Skin of body (tissue), 2 donors: Measurements from ENCODE around the gene STARD13. TPM values are rescaled to one million over a fixed set of nuclear protein-coding genes. Genes with fewer than 3 reads are reported as not detected.

Experiments used
- DNase-seq: peaks from one replicate; lab custom pipeline; 2025; lab: John Stamatoyannopoulos, UW
- total RNA-seq: library from RNA; depleted of rRNA; stranded (reverse); fragments of >200 nt; gene quantifications from one replicate; pipeline ENCODE4 v1.2.3, GENCODE V29; 2014

Gene STARD13
- total RNA-seq, 1 donor from 2014 or later, result 38.7 TPM

DNA sequence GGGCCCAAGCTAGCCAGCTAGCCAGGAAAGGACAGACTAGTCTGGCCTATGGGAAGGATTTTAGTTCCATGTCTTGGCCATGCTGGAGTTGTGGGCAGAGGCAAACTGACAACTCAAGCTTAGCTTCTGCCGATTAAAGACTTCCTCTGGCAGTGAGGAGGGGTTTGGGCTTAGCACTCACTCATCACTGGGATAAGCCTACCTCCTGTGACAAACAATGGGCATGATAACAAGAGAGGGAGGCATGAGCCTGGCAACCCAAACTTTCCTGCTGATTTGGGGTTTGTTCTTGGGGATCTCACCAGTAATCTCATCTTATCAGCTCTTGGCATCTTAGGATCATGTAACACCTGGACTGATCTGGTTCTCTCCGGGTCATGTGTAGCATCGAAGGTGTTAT is 185.7 kb downstream of the STARD13 start:
- no peak for DNase-seq

DNA sequence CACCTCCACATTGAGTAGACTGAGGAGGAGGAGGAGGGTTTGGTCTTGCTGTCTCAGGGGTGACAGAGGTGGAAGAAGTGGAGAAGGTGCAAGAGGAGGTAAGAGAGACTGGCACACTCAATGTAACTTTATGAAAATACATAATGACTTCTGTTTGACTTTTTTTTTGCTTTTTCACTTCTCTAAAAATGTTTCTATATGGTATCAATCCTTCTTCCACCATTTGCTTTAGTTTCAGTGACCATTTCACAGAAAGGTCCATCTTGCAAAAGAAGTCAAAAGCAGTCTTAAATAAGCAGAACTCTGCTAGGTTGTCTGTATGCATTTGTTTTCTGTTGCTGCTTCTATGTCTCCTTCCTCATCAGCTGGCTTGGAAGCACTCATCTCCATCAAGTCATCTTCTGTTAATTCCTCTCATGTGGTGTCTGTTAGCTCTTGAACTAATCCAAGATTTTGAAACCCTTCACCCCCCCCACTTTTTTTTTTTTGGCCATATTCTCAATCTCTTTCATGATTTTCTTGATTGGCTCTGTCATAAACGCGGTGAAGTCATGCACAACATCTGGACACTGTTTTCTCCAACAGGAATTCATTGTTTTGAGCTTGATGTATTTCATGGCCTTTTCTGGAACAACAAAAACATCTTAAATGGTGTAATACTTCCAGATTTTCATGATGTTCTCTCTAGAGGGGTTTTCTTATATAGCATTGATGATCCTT is 188.5 kb downstream of the STARD13 start:
- peak; percentile 84 for DNase-seq

DNA sequence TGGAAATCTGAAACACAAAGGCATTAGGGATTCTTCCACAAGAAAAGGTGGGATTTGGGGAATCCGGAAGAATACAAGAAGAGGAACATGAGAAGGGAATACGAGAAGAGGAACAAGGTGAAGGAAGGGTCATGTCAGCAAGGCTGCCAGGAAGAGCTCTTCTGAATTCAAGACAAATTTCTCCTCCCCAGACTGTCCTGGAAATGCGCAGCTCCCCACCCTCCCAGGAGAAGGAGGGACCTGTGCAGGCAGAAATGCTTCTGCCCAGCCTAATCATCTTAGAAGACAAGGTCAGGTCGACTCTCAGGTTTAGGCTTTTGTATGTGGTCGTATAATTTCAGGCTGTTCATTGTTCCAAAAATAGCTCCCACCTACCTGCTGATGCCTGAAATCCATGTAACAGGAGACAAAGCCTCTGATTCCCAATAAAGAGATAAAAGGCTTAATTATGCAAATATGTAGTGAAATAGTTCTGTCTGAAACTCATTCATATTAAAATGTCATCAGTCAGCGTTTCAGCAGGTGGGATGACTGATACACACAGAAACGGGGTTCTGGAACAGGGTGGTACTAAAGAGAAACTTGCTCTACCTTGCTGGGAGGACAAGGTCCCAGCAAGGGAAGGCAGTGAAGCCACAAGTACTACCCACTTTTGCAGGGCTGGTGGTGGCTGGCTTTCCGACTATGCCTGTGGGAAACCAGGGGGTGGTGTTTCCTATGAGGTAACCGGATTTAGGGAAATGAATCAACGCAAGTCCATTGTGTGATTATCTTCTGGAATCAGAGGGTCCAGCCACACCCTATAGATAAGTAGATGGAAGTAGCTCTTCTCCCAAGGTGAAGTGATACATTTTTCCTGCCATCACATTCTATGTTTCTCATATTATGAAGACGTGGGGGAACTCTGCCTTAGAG is 193.2 kb downstream of the STARD13 start:
- no peak for DNase-seq

DNA sequence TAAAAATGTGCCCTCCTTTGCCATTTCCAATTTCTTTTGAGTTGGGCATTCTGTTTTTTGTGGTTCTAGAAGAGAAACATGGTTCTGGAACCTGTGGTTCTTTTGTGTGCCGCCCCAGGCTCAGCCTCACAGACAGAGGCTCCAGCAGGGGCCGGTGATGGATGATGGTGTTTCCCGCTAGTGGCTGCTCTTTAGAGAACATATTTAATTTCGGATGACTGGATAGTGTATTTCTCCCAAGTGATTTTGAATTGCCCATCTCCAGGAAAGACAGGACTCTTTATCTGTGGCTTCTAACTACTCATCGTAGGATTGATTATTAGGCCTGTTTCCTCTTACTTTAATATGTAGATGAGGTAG is 194.2 kb downstream of the STARD13 start:
- no peak for DNase-seq

DNA sequence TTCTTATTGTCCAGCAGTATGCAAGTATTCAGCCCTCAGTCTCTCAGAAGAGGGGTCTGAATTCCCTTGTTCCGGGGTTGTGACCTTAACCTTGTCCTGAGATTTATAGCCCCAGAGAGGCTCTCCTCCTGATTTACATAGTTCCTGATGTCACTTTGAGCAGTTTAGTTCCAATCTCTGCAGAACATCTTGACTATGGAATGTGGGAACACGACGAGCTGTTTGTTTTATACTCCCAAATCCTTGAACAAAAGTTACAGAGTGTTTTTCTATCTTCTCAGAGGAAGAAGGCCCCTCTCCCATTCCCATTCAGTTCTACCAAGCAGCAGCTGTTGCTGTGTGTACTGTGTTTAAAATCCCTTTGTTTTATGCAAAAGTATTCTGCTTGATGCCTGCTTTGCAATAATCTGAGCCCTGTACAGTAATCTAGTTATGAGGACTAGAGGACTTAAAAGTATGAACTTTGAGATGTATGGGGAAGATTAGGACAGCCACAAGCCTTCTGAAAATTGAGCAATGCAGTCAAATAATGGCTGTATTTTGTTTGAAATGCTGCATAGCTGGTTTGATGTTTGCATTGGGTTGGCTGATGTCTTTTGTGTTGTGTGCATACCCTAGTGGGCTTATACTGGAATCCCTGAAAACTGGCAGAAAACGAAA is 194.7 kb downstream of the STARD13 start:
- peak; percentile 53 for DNase-seq

DNA sequence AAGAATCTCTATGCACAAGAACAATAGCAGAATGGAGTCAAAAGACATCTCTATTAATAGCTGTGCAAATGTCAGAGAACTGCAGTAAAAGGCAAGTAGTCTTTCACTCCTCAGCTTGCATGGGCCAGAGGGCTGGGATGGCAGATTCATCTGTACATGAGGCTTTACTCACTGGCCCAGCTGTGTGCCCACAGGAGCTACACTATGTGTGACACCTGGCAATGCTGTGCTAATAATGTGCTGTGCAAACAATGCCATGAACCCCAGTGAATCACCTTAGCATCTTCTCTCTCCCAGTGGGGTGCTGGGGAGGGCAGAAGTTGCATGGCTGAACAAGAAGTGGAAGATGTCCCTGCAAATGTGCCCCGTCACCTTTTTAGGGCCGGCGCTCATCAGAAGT is 196.2 kb downstream of the STARD13 start:
- DNase-seq, result no peak

DNA sequence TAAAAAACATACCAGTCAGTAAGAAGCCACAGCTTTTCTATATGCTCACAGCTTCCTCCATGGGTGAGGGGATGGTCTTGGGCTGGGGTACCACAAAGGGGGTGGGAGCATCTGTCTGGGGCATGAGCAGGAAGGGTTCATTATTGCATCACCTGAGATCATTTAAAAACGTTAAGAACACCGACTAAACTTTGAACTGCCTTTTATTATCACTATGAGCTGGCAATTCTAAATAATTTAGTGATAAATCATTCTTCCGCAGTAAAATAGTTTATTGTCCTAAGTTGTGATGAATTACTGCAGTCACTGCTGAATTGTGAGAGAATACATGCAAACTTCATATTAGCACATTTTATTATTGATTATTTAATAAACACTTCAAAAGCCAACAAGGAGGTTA is 197.8 kb downstream of the STARD13 start:
- DNase-seq, result no peak

DNA sequence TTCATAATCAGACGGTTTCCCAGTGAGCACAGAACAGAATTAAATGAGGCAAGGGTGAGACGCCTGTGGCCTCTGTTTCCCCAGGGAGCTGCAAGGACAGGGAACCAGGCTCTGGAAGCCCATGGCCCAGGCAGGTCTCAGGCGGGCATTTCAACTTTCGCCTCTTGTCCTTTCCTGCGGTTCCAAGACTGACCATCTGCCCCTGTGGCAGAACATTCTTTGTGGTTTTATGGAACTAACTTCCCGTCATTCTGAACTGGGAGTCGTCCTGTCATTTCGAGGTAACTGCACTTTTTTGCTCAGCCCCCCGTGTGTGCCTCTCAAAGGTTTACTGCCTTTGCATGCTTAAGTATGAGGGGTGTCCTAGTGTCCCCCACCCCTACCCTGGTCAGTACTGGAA is 198.5 kb downstream of the STARD13 start:
- no peak for DNase-seq

DNA sequence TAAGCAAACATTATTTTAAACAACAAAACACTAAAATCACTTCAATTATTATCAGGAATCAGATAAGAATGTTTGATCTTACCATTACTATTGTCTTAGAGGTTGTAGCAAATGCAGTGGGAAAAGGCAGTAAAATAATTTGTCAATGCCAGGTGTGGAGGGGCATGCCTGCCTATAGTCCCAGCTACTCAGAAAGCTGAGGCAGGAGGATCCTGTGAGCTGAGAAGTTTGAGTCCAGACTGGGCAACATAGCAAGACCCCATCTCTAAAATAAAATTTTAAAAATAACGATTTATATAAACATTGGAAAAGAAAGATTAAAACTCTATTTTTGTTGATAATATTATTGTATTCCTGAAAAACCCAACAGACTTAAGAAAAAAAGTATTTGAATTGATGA is 202.5 kb downstream of the STARD13 start:
- no peak for DNase-seq

DNA sequence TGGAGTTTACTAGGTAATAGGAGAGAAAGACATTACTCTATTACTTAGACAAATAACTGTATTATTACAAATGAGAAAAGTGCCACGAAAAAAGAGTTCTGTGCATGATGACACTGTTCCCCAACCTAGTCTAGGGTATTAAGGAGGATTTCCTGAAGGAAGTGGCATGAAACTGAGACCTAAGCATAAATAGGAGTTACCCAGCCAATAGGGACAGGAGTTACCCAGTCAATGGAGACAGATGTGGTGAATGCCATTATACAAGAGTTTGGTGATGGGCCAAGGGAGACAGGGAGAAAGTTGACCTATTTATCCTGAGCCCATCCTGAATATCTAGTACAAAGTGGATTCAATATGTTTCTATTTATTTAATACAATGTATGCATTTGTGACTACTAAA is 203.9 kb downstream of the STARD13 start:
- no peak for DNase-seq

DNA sequence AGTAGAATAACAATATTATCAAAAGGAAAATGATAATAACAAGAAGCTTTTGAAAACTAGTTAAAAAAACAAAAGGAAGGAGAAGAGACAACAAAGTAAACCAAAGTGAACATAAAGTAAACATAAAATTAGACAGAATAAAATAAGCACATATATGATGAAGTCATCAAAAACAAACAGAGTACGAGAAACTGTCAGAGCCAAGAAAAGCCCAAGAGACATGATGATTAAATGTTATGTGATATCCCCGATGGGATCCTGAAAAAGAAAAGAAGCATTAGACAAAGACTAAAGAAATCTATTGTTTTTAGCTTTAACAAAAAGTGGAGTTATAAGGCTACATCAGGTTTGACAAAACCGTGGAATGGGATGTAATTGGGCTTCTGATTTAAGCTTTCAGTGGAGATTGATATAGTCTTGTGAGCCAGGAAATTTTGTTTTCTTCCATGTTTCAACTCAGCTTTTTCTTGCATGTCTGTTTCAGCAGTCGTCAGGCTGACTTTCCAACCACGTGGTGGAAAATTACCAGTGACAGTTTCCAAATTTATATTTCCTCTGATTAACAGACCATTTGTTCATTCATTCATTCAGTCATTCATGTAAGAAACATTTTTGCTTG is 204.5 kb downstream of the STARD13 start:
- peak; percentile 65 for DNase-seq

DNA sequence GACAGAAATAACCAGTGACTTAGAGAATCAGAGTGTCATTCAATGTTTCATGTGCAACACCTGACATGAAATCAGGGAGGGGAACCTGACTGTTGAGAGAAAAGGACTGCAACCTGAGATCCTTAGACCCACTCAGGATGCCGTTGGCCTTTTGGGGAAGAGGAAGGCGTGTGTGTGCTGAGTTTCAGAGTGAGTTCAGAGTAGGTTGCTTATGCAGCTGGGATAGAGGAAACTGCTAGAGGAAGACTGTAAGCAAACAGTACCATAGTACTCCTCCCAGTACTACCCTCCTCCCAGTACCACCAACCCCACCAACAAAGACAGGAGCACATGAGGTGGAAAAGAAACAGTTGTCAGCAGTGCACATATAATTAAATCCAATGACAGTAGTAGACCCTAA is 205.6 kb downstream of the STARD13 start:
- DNase-seq, result no peak

DNA sequence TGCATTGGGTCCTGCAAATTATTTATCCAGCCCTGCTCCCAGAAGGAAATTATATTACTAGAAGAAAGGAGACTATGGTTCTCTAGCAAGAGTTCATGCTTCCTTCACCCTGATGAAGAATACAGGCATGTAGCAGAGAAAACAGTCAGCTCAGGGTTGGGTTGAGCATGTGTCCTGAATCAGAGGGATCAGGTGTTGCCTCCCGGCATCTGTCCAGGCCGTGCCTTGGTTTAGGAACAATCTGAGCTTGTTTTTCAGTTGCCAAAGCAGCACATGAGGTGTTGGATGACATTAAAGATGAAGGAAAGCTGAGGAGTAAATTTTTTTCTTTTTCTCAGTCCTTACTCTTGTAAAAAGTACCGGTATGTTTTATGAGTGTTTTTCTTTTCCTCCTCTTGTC is 207.3 kb downstream of the STARD13 start:
- DNase-seq, result no peak

DNA sequence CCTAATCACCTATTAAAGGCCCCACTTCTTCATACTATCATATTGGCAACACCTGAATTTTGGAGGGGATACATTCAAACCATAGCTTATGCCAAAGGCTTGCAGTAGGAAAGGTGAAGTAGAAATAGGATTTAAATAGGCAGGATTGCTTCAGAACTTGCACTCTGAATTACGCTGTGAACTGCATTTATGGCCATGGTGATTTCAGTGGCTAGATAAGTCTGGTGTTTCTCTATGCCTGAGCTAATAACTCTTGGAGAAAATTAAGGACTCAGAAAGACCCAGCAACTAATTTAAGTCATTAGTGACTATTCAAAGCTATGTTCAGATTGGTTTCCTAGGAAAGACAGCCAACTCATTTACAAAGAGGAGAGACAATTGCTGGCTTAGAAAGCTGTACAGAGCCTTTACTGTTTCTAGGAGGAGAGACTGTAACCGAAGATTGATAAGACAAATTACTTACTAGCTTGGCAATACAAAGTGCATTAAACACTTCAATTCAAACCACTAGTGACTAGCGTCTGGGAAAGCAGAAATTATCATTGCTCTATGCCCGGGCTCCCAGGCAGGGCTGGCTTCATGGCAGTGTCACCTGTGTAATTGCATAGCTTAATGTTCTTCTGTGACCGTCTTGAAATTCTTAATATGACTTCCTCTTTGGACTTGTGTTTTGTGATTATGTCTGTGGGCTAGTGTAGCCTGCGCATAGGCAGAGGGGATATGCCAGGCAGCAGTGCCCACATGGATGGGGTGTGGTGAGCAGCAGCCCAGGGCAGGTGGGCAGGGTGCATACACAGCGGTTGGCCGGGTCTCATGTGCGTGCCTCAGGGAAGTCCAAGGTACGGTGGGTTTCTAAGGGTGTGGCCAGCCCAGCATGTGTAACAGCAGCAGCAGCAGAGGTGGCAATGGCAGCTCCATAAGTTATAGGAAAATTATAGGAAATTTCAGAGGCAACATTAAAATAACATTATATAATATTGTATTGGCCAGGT is 209.3 kb downstream of the STARD13 start:
- DNase-seq, result no peak

DNA sequence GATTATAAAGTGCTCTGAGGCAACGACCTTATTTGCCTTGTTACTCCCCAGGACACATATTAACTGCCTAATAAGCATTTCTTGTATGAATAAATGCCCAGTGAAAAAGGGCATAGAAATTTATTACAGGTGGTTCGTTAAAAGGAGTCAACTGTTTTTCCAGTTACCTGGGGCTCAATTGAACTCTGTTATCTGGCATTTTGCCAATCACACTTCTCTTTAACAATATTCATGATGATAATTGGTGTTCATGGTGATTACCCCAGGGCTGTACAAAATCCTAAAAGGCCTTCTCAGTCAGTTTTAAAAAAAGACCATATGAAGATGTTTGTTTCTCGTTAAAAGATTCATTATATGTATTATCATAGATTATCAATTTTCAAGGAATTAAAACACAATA is 212.2 kb downstream of the STARD13 start:
- no peak for DNase-seq

DNA sequence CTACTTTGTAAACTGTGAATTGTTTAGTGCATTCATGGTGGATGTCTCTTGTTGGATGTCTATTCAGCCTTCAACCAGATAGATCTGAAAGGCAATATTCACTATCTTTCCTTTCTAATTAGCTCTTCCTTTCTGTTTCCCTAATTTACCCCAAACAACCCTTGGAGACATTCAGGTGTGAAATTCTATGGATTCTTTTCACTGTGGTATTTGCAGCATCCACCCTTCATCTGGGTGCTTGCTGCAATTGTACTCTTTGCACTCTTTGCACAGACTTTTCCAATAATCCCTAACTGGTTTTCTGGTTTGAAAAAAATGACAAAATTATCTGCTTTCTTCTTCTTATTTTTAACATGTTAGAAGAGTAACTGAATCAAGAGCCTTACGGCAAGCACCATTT is 212.8 kb downstream of the STARD13 start:
- DNase-seq, result no peak

DNA sequence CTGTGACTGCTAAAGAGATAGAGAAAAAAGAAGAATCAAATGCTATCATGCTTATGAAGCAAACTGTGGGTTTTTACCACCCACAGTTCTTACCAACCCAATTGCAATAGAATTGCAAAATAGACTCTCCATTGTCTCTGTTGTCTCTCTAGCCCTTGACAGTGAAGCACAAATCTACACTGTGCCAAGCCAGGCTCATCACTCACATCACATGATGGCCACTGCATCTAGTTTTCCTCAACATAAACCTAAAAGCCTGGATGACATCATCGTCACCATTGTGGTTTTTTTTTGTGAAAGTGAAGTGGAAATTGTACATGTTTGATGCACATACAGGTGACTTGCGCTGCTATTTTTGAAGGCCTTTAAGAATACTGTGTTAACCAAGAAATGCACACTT is 213.3 kb downstream of the STARD13 start:
- DNase-seq, result no peak

DNA sequence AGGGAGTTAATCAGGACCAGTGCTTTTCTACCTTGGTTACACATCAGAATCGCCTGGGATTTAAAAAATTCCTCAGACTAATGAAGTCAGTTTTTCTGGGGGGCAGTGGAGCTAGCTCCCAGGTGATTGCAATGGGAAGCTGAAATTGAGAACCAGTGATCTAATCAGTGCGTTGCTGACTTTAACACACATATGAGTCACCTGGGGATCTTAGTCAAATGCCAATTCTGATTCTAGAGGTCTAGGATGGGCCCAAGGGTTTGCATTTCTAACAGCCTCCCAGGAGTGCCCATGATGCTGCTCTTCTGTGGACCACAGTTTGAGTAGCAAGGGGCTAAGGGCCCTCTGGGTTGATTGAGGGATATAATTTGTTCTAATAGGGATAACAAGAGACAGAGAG is 214.8 kb downstream of the STARD13 start:
- no peak for DNase-seq

DNA sequence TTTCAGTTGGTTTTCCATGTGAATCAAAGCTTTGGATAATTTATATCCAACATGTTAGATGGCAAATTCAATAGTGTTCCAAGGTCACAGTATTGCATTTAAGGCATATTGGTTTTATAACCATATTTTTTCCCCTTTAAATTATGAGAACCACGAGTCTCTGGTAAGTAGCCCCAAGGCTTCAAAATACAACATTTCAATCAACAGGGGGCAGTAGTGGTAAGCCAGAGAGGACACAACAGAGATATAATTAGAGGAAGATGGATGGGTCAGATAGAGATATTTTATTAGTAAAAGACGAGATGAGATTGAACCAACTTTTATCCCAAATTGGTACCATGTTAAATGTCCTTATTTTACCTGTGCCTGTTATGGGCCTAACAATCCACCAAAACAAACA is 216.2 kb downstream of the STARD13 start:
- no peak for DNase-seq

DNA sequence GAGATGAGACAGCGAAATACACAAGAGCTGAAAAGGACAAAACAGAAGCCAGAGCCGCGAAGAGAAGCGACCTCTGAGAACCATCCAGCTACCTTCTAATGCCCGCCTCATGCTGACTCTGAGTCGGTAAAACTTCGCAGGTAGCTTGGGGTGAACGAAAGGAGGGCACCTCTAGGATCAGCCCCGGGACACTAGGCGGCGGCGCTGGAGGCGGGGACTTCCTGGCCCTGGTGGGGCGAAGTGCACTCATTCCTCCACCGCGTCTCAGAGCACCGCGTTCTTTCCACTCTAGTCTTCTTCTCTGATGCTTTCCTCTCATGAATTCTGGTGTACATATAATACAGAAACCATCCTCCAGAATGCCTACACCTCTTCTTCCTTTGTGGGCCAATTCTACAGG is 219.2 kb downstream of the STARD13 start:
- no peak for DNase-seq

DNA sequence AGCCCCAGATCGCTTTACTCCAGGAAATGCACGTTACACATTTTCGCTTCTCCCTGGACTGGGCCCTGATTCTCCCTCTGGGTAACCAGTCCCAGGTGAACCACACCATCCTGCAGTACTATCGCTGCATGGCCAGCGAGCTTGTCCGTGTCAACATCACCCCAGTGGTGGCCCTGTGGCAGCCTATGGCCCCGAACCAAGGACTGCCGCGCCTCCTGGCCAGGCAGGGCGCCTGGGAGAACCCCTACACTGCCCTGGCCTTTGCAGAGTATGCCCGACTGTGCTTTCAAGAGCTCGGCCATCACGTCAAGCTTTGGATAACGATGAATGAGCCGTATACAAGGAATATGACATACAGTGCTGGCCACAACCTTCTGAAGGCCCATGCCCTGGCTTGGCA is 224.7 kb downstream of the STARD13 start:
- no peak for DNase-seq
